ENCODE data around the gene DSCAML1.

Gene DSCAML1

GRCh38 chr11:117641008-117641915 lies 155.8 kb downstream of the DSCAML1 start:
- no peak for DNase-seq (ENCODE audit: low spot score)
- FAIRE-seq, result no peak

GRCh38 chr11:117640041-117640440 lies 157.0 kb downstream of the DSCAML1 start:
- FAIRE-seq (no peak), DNase-seq (ENCODE audit: low spot score) (no peak)

- DNase-seq (ENCODE audit: low spot score) (no peak), FAIRE-seq (no peak)
Observed at GRCh38 chr11:117639601-117640000, 157.4 kb downstream of the DSCAML1 start.

GRCh38 chr11:117638911-117639543 lies 158.0 kb downstream of the DSCAML1 start:
- FAIRE-seq, result no peak
- DNase-seq (ENCODE audit: low spot score), result no peak

- DNase-seq (ENCODE audit: low spot score) (no peak), FAIRE-seq (no peak)
Observed at GRCh38 chr11:117634756-117635603, 162.0 kb downstream of the DSCAML1 start.

GRCh38 chr11:117633976-117634755 lies 162.8 kb downstream of the DSCAML1 start:
- DNase-seq (ENCODE audit: low spot score) (no peak), FAIRE-seq (no peak)

GRCh38 chr11:117633186-117633754 lies 163.7 kb downstream of the DSCAML1 start:
- no peak for FAIRE-seq

GRCh38 chr11:117632306-117632705 lies 164.7 kb downstream of the DSCAML1 start:
- FAIRE-seq (no peak), DNase-seq (ENCODE audit: low spot score) (no peak)

More at GRCh38 chr11:117633186-117633754, 163.7 kb downstream of the DSCAML1 start:
- DNase-seq (ENCODE audit: low spot score), result no peak

GRCh38 chr11:117631336-117632140 lies 165.5 kb downstream of the DSCAML1 start:
- FAIRE-seq (no peak), DNase-seq (ENCODE audit: low spot score) (no peak)

GRCh38 chr11:117629891-117630538 lies 167.0 kb downstream of the DSCAML1 start:
- FAIRE-seq, result no peak

GRCh38 chr11:117629146-117629545 lies 167.9 kb downstream of the DSCAML1 start:
- no peak for FAIRE-seq
- no peak for DNase-seq (ENCODE audit: low spot score)

More at GRCh38 chr11:117629891-117630538, 167.0 kb downstream of the DSCAML1 start:
- no peak for DNase-seq (ENCODE audit: low spot score)

- FAIRE-seq (no peak), DNase-seq (ENCODE audit: low spot score) (no peak)
Observed at GRCh38 chr11:117627259-117627658, 169.8 kb downstream of the DSCAML1 start.

GRCh38 chr11:117626576-117626975 lies 170.4 kb downstream of the DSCAML1 start:
- no peak for DNase-seq (ENCODE audit: low spot score)
- no peak for FAIRE-seq

GRCh38 chr11:117625237-117625636 lies 171.8 kb downstream of the DSCAML1 start:
- DNase-seq (ENCODE audit: low spot score) (no peak), FAIRE-seq (no peak)

- no peak for DNase-seq (ENCODE audit: low spot score)
- FAIRE-seq, result no peak
Observed at GRCh38 chr11:117623831-117624271, 173.2 kb downstream of the DSCAML1 start.

- FAIRE-seq, result no peak
- no peak for DNase-seq (ENCODE audit: low spot score)
Observed at GRCh38 chr11:117621226-117621625, 175.8 kb downstream of the DSCAML1 start.

GRCh38 chr11:117620659-117621058 lies 176.4 kb downstream of the DSCAML1 start:
- FAIRE-seq, result no peak
- DNase-seq (ENCODE audit: low spot score), result no peak

- no peak for FAIRE-seq
- DNase-seq (ENCODE audit: low spot score), result no peak
Observed at GRCh38 chr11:117620086-117620485, 176.9 kb downstream of the DSCAML1 start.

- DNase-seq (ENCODE audit: low spot score), result no peak
- FAIRE-seq, result no peak
Observed at GRCh38 chr11:117619661-117620060, 177.4 kb downstream of the DSCAML1 start.

All from RCC 7860 (cell line).